Measurements from ENCODE around the gene DCST2.
"Not testable (repeated sequence)": the region's sequence is repeated elsewhere in the genome, so short reads cannot be mapped to it uniquely, and the experiment has no call there.

Gene DCST2

DNA sequence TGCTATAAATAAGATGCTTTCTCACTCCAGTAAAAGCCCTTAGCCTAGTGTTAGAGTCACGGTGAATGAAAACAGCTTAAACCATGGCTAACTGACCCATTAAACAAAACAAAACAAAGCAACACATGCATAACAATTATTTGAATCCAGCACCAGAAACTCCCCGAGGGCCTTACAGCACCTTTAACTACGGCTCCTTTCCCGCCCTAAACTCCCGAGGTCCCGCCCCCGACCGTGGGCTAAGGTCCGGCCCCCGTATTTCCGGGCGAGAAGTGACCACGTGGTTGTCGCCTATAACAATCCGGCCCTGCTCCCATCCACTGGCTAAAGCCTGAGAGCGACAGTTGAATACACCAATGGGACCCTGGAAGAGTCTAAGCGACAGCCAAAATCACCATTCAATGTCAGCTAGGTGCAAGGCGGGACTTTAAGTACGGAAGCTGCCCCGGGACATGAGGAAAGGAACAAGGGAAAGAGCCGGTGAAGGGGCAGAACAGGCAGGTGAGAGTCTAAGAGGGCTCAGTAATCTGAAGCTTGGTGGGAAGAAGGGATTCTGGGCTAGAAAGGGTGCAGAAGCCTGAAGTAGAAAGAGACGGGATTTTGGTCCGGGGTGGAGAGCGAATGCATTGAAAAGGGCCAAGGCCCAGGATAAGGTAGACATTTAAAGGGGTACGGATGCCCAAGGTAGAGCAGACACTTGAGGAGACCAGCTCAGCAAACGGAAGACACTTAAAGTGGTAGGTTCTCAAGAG is 50.5 kb downstream of the DCST2 start, which contains the start of gene FLAD1:
Gene FLAD1, plus strand, starts transcription at position 448 of the 752 bp plus-strand sequence. CDS start 351 bp downstream, outside the sequence.
- TF ChIP-seq, protein P1, sequence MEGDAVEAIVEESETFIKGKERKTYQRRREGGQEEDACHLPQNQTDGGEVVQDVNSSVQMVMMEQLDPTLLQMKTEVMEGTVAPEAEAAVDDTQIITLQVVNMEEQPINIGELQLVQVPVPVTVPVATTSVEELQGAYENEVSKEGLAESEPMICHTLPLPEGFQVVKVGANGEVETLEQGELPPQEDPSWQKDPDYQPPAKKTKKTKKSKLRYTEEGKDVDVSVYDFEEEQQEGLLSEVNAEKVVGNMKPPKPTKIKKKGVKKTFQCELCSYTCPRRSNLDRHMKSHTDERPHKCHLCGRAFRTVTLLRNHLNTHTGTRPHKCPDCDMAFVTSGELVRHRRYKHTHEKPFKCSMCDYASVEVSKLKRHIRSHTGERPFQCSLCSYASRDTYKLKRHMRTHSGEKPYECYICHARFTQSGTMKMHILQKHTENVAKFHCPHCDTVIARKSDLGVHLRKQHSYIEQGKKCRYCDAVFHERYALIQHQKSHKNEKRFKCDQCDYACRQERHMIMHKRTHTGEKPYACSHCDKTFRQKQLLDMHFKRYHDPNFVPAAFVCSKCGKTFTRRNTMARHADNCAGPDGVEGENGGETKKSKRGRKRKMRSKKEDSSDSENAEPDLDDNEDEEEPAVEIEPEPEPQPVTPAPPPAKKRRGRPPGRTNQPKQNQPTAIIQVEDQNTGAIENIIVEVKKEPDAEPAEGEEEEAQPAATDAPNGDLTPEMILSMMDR (IDR thresholded peaks at IDR 0.05) = peak; percentile 20
- H3K4me3 ChIP-seq (ENCODE audit: low read depth in 1 of 2, low read length in 1 of 2) = peak within 1 kb of the TSS; percentile 70 to 72
- H3K9me3 ChIP-seq = no peaks in the 10 kb centered on the region
- H3K4me1 ChIP-seq (ENCODE audit: control insufficient read depth in 1 of 2, insufficient read depth in 1 of 2, low read depth in 1 of 2, low read length in 1 of 2) = peaks cover 18 to 24% of the 10 kb centered on the region in 2 experiments
- no peaks in the 10 kb centered on the region for H3K27me3 ChIP-seq
- H3K36me3 ChIP-seq = peaks cover 3% of the 10 kb centered on the region
- peak within 1 kb of the TSS; percentile 70 for H3K27ac ChIP-seq

DNA sequence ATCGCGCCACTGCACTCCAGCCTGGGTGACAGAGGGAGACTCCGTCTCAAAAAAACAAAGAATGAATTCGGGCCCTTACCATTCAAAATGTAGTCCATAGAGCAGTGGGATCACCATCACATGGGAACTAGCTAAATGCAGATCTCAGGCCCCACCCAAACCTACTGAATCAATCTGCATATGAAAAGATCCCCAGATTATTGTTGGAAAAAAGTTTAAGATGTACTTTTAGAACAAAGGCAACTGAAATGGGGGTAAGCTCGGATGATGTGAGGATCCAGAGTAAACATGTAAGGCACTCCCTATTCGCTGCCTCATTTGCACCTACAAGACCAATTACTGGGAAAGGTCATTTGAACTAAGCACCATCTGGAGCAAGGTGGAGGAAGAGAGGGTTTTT is 51.2 kb downstream of the DCST2 start:
- peaks cover 18 to 20% of the 10 kb centered on the region in 2 experiments for H3K4me1 ChIP-seq (ENCODE audit: control insufficient read depth in 1 of 2, insufficient read depth in 1 of 2, low read depth in 1 of 2, low read length in 1 of 2)
- H3K9me3 ChIP-seq = no peaks in the 10 kb centered on the region
- H3K36me3 ChIP-seq = no peaks in the 10 kb centered on the region
- TF ChIP-seq, protein P1 (IDR thresholded peaks at IDR 0.05) = no peak
- peak overlapping the region; percentile 70 to 72 for H3K4me3 ChIP-seq (ENCODE audit: low read depth in 1 of 2, low read length in 1 of 2)
- no peaks in the 10 kb centered on the region for H3K27me3 ChIP-seq
- peak overlapping the region; percentile 70 for H3K27ac ChIP-seq

DNA sequence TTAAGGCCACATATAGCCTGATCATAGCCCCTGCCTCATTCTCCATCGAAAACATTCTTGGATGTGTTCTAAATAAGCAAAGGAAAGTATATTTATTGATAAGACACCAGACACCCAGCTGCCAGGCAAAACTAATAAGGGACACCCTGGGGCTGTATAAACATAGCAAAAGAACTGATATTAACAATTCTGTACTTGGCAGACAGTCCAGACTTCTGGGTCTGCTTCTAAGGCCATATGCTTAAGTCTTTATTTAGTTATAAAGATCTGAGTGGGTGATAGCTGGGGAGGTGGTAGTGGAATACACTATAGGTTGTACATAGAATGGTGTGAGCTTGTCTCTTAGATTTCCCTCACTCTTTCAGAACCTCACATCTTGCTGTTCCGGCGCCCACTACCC is 55.2 kb downstream of the DCST2 start:
- no peak overlapping the region for H3K27ac ChIP-seq
- no peaks in the 10 kb centered on the region for H3K36me3 ChIP-seq
- no peaks in the 10 kb centered on the region for H3K27me3 ChIP-seq
- TF ChIP-seq, protein P1 (IDR thresholded peaks at IDR 0.05) = no peak
- no peak overlapping the region for H3K4me3 ChIP-seq (ENCODE audit: low read depth in 1 of 2, low read length in 1 of 2)
- no peaks in the 10 kb centered on the region for H3K9me3 ChIP-seq
- H3K4me1 ChIP-seq (ENCODE audit: control insufficient read depth in 1 of 2, insufficient read depth in 1 of 2, low read depth in 1 of 2, low read length in 1 of 2) = peaks cover 39 to 40% of the 10 kb centered on the region in 2 experiments

DNA sequence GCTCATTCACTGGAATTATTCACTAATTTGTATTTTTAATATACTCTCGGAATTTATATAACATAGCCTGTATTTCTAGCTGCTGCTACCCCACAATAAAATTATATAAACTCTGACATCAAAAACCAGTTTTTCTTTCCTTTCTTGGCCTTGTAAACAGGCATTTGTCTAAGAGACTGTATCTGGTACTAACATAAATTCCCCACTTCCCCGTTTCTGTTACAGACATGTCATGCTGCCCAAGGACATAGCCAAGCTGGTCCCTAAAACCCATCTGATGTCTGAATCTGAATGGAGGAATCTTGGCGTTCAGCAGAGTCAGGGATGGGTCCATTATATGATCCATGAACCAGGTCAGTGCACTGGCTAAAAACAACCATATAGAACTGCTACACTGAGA is 55.8 kb downstream of the DCST2 start:
- H3K27ac ChIP-seq = not testable (repeated sequence)

DNA sequence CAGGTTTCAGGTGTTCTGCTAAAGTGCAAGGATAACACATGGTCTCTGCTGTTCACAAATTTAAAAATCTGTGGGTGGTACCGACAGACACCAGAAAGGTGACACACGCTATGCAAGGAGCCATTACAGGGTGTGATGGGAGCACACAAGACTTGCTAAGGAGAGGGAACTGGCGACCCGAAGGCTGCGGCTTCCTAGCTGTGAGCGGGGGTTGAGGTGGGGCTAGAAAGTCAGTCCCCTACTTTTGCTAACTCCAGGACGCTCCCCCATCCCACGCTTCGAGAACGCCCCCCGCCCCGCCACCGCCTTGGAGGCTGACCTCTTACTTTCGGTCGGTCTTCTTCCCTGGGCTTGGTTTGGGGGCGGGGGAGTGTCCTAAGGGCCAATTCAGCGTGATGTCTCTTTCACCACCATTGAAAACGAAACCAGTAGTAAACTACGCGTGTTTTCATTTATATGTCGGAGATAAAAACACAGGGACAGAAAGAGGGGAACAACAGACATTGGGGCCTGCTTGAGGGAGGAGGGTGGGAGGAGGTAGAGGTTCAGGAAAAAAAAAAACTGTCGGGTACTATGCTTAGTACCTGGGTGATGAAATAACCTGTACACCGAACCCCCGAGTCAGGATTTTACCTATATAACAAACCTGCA is 58.0 kb downstream of the DCST2 start:
- H3K27me3 ChIP-seq = no peaks in the 10 kb centered on the region
- peaks cover 55% of the 10 kb centered on the region in 2 experiments for H3K4me1 ChIP-seq (ENCODE audit: control insufficient read depth in 1 of 2, insufficient read depth in 1 of 2, low read depth in 1 of 2, low read length in 1 of 2)
- H3K4me3 ChIP-seq (ENCODE audit: low read depth in 1 of 2, low read length in 1 of 2) = peak overlapping the region; percentile 75 to 94
- TF ChIP-seq, protein P1 (IDR thresholded peaks at IDR 0.05) = no peak
- H3K27ac ChIP-seq = peak overlapping the region; percentile 98
- no peaks in the 10 kb centered on the region for H3K36me3 ChIP-seq
- H3K9me3 ChIP-seq = no peaks in the 10 kb centered on the region

More for the DNA sequence above, 55.8 kb downstream of the DCST2 start:
- peaks cover 41 to 42% of the 10 kb centered on the region in 2 experiments for H3K4me1 ChIP-seq (ENCODE audit: control insufficient read depth in 1 of 2, insufficient read depth in 1 of 2, low read depth in 1 of 2, low read length in 1 of 2)
- H3K36me3 ChIP-seq; H3K27me3 ChIP-seq; H3K4me3 ChIP-seq (ENCODE audit: low read depth in 1 of 2, low read length in 1 of 2); H3K9me3 ChIP-seq: not testable (repeated sequence)
